LNCAP (cell line): Measurements from ENCODE around the gene PRR5L.

ENCODE experiments used
- CTCF ChIP-seq: fragments of 450-650 bp; IDR thresholded peaks from 2 replicates; pipeline ENCODE4 v1.5.1; 2017; ENCODE audit warnings: mild to moderate bottlenecking

PRR5L gene

GRCh38 chr11:36395978-36396736 lies 100.1 kb downstream of the PRR5L start:
- no peak for TF ChIP-seq CTCF

- TF ChIP-seq CTCF, result no peak
These were observed 102.3 kb downstream of the PRR5L start for GRCh38 chr11:36398231-36398953.

- TF ChIP-seq CTCF, result no peak
These were observed 103.1 kb downstream of the PRR5L start for GRCh38 chr11:36399236-36399635.

GRCh38 chr11:36399745-36400144 lies 103.7 kb downstream of the PRR5L start:
- TF ChIP-seq CTCF, result no peak

- TF ChIP-seq CTCF, result no peak
These were observed 104.8 kb downstream of the PRR5L start for GRCh38 chr11:36400766-36401455.

GRCh38 chr11:36402568-36403170 lies 106.6 kb downstream of the PRR5L start:
- no peak for TF ChIP-seq CTCF

GRCh38 chr11:36403661-36404060 lies 107.6 kb downstream of the PRR5L start:
- no peak for TF ChIP-seq CTCF
